HL-60 (cell line): ENCODE data around the gene ITFG1.
"Not testable (repeated sequence)": the region's sequence is repeated elsewhere in the genome, so short reads cannot be mapped to it uniquely, and the experiment has no call there.

Source experiments
- DNase-seq, 2 experiments: peaks; one replicate each; pipeline ENCODE4 v3.0.0-alpha.2; 2010 to 2020; ENCODE audit warnings: low read depth in 1 of 2, low spot score in 1 of 2
- H3K27ac ChIP-seq: fragments of 250-450 bp; sonication (Bioruptor Pico); replicated peaks from 2 replicates; pipeline ENCODE4 v1.5.1; 2020; ENCODE audit warnings: mild to moderate bottlenecking, moderate library complexity
- H3K27me3 ChIP-seq: fragments of 250-450 bp; sonication (Bioruptor Pico); 2 replicates; pipeline ENCODE4 v1.5.1; 2021; ENCODE audit warnings: mild to moderate bottlenecking, moderate library complexity; ENCODE audit not compliant: insufficient read depth, poor library complexity, severe bottlenecking
- H3K4me3 ChIP-seq: replicated peaks from 2 replicates; pipeline ENCODE4 v1.5.1; 2011; ENCODE audit warnings: mild to moderate bottlenecking, control low read depth, low read length; ENCODE audit not compliant: insufficient read depth
- GABPA ChIP-seq: IDR thresholded peaks from 2 replicates; pipeline ENCODE4 v1.6.1; 2012; ENCODE audit warnings: low read depth
- POLR2AphosphoS5 ChIP-seq: IDR thresholded peaks from 2 replicates; pipeline ENCODE4 v1.6.1; 2012; ENCODE audit warnings: low read depth
- SPI1 ChIP-seq: IDR thresholded peaks from 2 replicates; pipeline ENCODE4 v1.6.1; 2012; ENCODE audit warnings: low read depth, mild to moderate bottlenecking, borderline replicate concordance
- TF ChIP-seq, protein P1 (sequence below): IDR thresholded peaks from 2 replicates; pipeline ENCODE4 v1.6.1; 2012; ENCODE audit warnings: low read depth; ENCODE audit not compliant: insufficient replicate concordance
- TF ChIP-seq, protein P2 (sequence below): IDR thresholded peaks from one replicate; pipeline ENCODE4 v1.5.1; 2011; ENCODE audit warnings: low read length, control low read depth, inconsistent platforms; ENCODE audit not compliant: insufficient read depth

The ITFG1 gene

DNA sequence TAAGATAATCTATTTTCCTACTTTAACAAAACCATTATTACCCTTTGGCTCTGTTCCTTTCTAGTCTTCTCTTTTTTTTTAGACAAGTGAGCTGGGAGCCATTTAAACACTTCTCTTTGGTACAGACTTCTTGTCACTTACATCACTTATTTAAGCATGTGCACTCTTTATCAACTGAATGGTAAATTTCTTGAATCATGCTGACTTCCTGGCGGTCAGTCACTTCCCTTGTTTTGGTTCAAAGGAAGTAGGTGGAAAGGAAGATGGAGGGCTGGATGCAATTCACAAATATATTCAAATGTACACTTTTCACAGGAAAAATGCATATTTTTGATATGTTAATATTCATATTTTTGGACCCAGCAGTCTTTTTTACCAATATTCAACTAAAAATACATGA is 97.1 kb downstream of the ITFG1 start:
- H3K27ac ChIP-seq, result no peak overlapping the region
- H3K4me3 ChIP-seq, result no peak overlapping the region
- H3K27me3 ChIP-seq, result no peaks in the 10 kb centered on the region
- DNase-seq, result no peak
- TF ChIP-seq SPI1, result peak; percentile 14; the same call in 1 of the 2 replicates
- TF ChIP-seq, protein P1, sequence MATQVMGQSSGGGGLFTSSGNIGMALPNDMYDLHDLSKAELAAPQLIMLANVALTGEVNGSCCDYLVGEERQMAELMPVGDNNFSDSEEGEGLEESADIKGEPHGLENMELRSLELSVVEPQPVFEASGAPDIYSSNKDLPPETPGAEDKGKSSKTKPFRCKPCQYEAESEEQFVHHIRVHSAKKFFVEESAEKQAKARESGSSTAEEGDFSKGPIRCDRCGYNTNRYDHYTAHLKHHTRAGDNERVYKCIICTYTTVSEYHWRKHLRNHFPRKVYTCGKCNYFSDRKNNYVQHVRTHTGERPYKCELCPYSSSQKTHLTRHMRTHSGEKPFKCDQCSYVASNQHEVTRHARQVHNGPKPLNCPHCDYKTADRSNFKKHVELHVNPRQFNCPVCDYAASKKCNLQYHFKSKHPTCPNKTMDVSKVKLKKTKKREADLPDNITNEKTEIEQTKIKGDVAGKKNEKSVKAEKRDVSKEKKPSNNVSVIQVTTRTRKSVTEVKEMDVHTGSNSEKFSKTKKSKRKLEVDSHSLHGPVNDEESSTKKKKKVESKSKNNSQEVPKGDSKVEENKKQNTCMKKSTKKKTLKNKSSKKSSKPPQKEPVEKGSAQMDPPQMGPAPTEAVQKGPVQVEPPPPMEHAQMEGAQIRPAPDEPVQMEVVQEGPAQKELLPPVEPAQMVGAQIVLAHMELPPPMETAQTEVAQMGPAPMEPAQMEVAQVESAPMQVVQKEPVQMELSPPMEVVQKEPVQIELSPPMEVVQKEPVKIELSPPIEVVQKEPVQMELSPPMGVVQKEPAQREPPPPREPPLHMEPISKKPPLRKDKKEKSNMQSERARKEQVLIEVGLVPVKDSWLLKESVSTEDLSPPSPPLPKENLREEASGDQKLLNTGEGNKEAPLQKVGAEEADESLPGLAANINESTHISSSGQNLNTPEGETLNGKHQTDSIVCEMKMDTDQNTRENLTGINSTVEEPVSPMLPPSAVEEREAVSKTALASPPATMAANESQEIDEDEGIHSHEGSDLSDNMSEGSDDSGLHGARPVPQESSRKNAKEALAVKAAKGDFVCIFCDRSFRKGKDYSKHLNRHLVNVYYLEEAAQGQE, result no peak

DNA sequence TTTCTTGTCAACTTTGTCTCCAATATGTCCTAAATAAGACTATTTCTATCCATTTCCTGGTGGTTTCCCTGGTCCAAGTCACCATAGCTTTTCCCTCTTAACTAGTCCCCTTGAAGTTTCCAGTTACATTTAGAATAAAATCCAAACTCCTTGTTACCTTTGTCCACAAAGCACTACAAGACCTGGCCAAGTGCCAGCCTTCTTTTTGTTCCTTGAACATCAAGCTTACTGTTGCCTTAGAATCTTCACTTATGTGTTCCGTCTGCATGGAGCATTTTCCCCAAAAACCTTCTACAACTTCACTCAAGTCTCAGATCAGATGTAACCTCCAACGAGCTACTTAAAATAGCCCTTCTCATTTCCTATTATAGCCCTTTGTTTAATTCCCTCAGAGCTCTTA is 101.4 kb downstream of the ITFG1 start:
- TF ChIP-seq, protein P2, sequence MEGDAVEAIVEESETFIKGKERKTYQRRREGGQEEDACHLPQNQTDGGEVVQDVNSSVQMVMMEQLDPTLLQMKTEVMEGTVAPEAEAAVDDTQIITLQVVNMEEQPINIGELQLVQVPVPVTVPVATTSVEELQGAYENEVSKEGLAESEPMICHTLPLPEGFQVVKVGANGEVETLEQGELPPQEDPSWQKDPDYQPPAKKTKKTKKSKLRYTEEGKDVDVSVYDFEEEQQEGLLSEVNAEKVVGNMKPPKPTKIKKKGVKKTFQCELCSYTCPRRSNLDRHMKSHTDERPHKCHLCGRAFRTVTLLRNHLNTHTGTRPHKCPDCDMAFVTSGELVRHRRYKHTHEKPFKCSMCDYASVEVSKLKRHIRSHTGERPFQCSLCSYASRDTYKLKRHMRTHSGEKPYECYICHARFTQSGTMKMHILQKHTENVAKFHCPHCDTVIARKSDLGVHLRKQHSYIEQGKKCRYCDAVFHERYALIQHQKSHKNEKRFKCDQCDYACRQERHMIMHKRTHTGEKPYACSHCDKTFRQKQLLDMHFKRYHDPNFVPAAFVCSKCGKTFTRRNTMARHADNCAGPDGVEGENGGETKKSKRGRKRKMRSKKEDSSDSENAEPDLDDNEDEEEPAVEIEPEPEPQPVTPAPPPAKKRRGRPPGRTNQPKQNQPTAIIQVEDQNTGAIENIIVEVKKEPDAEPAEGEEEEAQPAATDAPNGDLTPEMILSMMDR, result no peak
- TF ChIP-seq, protein P1, result no peak
- no peak for TF ChIP-seq POLR2AphosphoS5
- TF ChIP-seq SPI1, result no peak
- TF ChIP-seq GABPA, result no peak
- no peak overlapping the region for H3K4me3 ChIP-seq
- no peaks in the 10 kb centered on the region for H3K27me3 ChIP-seq
- DNase-seq, result no peak
- no peak overlapping the region for H3K27ac ChIP-seq

DNA sequence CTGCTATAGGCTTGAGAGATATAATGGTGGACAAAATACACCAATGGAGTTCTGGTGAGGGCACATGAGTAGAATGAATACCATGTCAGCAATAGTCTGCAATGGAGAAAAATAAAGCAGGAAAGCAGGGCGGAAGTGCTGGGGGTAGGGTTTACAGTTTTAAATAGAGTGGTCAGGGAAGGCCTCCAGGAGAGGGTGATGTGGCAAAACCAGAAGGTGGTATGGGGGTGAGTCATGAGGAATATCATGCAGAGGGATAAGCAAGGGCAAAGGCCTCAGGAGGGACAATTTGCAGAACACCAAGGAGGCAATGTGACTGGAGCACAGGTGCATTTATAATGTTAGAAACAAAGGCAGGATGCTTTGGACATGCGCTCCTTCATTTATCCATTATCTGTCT is 102.0 kb downstream of the ITFG1 start:
- Histone ChIP-seq H3K27ac (no peak overlapping the region), H3K4me3 (no peak overlapping the region), H3K27me3 (no peaks in the 10 kb centered on the region)
- TF ChIP-seq GABPA, result no peak
- TF ChIP-seq POLR2AphosphoS5, result no peak
- TF ChIP-seq, protein P2, result no peak
- TF ChIP-seq SPI1, result no peak
- TF ChIP-seq, protein P1, result no peak
- no peak for DNase-seq

DNA sequence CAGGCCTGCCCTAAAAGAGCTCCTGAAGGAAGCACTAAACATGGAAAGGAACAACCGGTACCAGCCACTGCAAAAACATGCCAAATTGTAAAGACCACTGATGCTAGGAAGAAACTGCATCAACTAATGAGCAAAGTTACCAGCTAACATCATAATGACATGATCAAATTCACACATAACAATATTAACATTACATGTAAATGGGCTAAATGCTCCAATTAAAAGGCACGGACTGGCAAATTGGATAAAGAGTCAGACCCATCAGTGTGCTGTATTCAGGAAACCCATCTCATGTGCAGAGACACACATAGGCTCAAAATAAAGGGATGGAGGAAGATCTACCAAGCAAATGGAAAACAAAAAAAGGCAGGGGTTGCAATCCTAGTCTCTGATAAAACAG is 111.8 kb downstream of the ITFG1 start:
- not testable (repeated sequence) for H3K4me3 ChIP-seq, H3K27ac ChIP-seq, DNase-seq, H3K27me3 ChIP-seq

DNA sequence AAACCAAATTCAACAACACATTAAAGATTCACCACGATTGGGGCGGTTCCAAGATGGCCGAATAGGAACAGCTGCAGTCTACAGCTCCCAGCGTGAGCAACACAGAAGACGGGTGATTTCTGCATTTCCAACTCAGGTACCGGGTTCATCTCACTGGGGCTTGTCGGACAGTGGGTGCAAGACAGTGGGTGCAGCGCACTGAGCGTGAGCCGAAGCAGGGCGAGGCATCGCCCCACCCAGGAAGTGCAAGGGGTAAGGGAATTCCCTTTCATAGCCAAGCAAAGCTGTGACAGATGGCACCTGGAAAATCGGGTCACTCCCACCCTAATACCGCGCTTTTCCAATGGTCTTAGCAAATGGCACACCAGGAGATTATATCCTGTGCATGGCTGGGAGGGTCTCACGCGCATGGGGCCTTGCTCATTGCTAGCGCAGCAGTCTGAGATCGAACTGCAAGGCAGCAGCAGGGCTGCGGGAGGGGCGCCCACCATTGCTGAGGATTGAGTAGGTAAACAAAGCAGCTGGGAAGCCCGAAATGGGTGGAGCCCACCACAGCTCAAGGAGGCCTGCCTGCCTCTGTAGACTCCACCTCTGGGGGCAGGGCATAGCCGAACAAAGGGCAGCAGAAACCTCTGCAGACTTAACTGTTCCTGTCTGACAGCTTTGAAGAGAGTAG is 113.7 kb downstream of the ITFG1 start:
- H3K27me3 ChIP-seq, DNase-seq, H3K4me3 ChIP-seq, H3K27ac ChIP-seq: not testable (repeated sequence)
